Mesenteric fat pad (tissue), 1 donor: ENCODE results near the gene RASA2. TPM values are rescaled to one million over a fixed set of nuclear protein-coding genes. Genes with fewer than 3 reads are reported as not detected.
"Not testable (repeated sequence)": the region's sequence is repeated elsewhere in the genome, so short reads cannot be mapped to it uniquely, and the experiment has no call there.

Source experiments
- DNase-seq: peaks from one replicate; pipeline ENCODE4 v3.0.0-alpha.2; 2020; ENCODE audit warnings: low spot score
- total RNA-seq: library from RNA; stranded (reverse); fragmentation: NEBNext Ultra II Directional; extraction: Animal tissue kit (Norgen Biotek cat#: 25700); gene quantifications from one replicate; pipeline ENCODE4 v1.2.1, GENCODE V29; 2021
- donor health status: DM: yes; HTN: yes; CAD: no.

The RASA2 gene
- total RNA-seq, 1 donor from 2014 or later, result 24.4 TPM

DNA sequence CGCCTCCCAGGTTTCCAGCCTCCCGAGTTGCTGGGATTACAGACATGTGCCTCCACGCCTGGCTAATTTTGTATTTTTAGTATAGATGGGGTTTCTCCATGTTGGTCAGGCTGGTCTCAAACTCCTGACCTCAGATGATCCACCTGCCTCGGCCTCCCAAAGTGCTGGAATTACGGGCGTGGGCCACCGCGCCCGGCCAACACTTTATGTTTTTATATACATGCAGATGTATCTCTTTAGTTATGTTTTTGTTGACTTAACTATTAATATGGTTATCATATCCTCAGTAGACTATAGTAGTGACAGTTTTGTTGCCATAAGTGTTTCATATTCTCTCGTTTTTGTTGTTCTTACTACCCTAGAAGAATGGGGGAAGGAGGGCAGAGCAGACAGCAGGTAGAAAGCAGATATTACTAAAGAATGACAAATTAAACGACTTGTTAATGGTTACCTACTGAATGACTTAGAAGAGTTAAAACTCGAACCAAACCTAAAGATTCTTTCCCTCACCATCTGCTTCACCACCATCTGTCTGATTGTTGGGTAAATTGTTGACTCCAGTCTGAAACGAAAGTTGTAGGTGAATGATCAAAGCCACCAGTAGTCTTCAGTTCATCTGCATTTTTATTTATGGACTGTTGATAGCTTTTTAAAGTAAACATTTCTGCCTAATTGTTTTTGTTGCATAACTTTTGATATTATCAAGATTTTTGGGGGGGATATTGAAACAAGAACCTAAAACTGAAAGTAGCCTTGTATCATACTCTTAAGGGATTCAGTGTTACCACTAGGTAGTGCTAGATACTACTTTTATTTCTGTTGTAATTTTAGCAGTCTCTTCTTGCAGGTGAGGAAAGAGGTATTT, 89.3 kb downstream of the RASA2 start:
- no peak for DNase-seq

DNA sequence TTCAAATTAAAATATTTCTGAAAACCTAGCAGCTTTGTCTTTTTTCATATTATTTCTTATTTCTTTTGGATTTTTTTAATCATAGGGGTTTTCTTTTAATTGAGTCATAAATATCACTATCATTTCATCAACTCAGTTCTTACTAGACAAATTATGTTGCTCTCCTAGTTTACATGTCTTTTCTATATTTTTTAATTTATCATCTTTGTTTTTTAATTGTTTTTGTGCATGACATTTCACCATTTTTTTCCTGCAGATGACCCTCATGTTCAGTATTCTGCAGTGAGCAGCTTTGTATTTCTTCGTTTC, 89.9 kb downstream of the RASA2 start:
- no peak for DNase-seq

DNA sequence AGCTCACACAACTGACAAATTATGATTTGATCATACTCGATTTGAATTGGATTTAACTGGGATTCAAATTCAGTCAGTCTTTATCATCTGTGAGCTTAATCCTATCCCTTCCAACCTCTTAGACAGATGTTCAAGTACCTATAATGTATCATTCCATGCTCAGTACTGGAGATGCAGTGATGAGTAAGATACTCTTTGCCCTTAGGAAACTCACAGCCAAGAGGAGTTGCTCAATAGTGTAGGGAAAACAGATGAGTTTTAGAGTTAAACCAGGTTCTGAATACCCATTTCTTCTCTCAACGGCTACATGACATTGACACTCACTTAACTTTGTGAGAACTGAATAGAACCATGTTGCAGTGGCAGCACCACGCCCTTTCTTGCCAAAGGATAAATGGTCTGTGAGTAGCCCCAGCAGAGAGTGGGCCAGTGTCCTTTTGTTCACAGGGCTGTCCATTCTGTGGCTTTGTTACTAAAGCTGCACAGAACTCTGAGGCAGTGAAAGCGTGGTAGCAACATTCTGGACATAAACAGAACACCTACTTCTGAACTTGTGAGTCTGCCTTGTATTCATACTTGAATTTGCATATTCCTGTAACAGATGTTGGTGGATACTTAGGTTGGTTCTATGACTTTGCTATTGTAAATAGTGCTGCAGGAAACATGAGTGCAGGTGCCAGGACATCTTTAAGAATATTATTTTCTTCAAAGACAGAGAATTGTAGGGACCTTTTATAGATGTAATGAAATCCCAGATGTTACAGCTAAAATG, 91.6 kb downstream of the RASA2 start:
- DNase-seq, result no peak

DNA sequence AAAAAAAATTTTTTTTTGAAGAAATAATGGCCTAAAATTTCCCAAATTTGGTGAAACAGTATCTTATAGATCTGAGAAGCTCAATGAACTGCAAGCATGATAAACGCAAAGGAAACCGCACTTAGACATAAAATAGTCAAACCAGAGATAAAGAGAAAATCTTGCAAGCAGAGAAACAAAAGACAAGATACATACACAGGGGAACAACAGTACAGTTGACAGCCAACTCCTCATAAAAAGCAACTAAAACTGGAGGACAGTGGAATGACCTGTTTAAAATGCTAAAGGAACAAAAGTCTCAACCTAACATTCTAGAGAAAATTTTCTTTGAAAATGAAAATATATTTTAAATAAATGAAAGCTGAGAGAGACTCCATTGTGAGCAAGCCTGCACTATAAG, 107.5 kb downstream of the RASA2 start:
- no peak for DNase-seq

DNA sequence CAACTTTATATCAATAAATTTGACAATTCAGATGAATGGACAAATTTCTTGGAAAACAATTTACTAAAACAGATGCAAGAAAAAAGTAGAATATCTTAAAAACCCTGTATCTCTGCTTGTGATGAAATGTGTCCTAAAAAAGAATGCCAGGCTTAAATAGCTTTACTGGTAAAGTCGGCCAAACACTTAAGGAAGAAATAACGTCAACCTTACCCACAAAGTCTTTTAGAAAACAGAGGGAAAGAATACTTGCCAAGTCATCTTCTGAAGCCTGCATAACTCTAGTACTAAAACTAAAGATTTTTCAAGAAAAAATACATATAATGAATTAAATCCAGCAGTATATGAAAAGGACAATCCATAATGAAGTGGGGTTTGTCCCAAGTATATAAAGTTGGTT, 111.1 kb downstream of the RASA2 start:
- no peak for DNase-seq

DNA sequence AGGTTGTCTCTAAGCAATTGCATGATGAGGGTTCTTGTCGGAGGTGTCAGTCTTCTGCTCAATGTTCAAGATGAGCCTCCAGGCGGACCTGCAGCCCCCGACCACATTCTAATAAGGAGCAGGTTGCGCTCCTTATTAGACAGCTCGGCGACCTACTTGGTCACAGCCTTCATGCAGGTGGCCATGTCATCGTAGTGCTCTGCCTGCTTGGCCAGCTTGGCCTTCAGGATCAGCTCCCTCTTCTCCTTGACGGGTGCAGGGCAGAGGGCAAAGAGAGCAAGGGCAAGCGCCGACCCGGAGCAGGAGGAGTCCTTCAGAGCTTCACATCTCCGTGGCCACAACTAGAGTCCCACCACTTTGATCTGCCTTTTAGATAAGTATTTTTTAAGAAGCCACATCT, 113.5 kb downstream of the RASA2 start:
- DNase-seq, result no peak

DNA sequence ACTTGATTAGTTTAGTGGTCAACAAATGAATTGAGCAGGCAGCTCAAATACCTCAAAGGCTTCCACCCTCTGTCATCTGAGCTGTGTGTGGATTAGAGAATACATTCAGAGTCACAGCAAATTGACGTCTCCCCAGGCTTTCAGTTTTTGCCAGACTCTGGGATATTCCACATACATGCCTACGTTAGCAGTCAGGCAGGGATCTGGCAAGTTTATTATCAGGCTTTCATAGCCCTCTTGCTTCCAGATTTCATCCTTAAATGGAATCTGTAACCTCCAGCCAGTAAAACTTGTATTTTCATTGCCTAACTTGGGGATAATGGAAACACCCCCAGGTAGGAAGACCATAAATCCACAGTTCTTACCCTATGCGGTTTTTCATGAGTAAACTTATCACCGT, 115.9 kb downstream of the RASA2 start:
- no peak for DNase-seq

DNA sequence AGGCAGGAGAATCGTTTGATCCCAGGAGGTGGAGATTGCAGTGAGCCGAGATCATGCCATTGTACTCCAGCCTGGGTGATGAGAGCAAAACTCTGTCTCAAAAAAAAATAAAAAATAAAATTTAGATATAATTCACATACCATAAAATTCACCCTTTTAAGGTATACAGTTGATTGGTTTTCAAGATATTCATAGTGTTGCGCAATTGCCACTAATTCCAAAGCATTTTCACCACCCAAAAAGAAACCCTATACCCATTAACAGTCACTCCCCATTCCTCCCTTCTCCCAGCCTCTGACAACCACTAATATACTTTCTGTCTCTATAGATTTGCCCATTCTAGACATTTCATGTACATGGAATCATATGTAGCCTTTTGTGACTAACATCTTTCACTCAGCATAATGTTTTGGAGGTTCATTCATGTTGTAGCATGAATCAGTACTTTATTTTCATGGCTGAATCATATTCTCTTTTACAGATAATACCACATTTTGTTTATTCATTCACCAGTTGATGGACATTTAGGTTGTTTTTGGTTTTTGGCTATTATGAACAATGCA, 116.7 kb downstream of the RASA2 start:
- no peak for DNase-seq

DNA sequence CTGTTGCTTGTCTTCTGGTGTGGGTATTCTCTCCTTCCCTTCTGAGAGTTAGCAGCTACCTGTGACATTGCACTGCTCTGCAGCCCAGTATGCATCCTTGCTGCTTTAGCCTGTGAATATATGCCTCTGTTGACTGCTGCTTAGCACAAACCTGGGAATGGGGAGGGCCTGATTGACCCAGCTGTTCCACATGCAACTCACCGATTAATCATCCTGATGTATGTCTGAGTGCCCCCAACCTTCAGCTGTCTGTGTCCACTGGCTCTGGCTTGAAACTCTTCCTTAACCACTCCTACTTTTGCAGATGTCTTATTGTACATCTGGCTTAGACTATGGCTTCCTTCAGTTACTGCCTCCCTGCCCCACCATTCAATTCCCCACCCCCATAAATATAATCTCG, 119.1 kb downstream of the RASA2 start:
- DNase-seq, result no peak

DNA sequence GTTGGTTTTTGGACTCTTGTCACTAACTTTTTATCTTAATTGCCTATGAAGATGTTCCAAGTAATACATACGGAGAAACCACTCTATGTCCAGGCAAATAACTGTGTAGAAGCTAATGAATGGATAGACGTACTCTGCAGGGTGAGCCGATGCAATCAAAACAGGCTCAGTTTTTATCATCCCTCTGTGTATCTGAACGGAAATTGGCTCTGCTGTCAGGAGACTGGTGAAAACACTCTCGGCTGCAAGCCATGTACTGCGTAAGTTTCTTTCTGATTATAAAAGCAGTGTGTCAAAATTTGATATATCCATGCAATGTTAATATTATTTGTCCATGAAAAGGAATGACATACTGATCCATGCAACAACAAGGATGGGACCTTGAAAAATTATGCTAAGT, 121.6 kb downstream of the RASA2 start:
- no peak for DNase-seq

DNA sequence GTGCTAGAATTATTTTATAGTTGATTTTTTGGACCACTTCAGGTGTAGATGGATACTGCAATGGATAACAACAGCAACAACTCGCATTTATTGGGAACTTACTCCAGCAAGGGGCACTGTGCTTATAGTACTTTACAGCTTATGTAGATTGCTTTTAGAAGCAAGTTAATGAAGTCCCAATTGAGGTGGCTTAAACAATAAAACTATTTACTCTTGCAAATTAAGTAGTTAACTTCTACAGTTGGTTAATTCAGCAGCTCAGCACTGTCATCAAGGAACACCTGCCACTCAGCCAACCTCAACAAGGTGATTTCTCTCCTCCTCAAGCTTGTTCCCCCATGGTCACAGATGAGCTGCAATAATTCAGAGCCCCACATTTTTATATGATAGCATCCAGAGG, 124.1 kb downstream of the RASA2 start:
- no peak for DNase-seq

DNA sequence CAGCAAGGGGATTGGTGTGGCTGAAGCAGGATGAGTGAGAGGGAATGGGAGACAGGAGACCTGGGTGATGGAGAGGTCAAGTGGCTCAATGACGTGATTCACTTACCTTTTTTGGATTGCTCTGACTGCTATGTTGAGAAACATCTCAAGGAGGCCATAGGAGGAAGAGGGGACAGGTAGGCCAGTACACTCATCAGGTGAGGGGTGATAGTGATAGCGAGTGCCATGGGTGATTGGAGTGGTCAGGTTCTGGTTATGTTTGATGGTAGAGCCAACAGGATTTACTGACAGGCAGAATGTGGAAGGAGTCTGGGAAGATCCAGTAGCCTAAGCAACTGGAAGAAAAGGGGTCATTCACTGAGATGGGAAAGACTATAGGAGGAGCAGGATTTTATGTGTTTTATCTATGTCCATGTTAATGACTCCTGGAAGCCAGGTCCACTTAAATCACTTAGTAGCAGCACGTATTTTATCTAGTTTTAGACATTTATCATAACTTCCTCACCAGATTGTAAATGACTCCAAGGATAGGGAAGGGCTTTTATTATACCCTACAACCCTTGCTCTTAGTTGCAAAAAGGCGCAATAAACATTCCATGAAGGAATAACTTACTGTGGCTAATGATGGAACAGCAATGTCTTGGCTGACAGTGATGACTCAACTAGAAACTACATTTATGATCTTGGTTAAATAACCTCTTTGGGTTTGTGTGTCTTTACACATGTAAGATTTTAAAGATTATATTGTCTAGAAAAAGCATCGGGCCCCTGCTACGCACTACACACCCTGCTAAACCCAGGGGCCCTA, 131.5 kb downstream of the RASA2 start:
- DNase-seq, result no peak

DNA sequence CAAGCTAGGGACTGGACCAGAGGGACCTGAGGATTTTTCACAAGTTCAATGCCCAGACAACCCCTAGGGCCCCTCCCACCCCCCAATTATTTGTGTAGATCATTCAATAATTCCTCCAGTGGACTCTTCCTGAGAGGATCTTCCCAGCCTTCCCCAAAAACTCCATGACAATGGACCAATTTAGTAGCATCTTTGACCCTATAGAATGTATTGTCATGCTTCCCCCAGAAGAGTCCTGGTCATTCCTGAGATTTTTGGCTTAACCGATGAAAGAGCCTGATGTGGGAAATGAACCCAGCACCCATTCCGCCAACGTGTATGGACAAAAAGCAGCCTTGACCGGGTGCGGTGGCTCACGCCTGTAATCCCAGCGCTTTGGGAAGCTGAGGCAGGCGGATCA, 132.1 kb downstream of the RASA2 start:
- DNase-seq, result no peak

DNA sequence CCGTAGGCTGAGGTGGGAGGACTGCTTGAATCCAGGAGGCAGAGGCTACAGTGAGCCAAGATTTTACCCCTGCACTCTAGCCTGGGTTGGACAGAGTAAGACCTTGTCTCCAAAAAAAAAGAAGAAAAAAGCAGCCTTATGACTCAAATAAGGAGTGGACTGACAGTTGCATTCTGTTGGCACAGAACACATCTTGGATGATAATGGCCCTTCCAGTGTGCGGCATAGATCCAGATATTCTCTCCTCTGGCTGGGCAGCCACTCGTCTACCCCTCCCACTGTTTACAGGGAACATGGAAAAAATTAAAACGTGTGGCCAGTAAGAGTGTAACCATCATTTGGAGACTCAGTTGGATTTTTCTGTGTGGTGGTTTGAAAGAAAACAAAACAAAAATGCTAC, 132.6 kb downstream of the RASA2 start:
- no peak for DNase-seq

DNA sequence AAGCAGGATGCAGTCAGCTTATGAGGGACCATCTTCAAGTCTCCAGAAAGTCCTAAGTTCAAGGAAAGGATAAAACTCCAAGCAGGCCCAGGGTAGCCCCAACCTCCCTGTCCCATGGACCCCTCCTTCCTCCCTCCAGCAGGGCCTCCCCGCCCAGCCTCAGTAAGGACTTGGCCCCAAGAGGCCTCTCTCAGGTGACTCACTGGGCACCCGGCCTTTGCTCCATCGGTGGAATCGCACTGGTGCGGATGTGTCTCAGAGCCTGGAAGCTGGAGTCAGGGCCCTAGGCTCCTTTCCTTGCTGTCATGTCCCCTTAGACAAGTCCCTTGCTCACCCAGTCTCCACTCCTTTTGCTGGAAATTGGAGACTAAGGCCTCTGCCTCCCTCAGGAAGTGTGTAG, 136.9 kb downstream of the RASA2 start:
- DNase-seq, result no peak

DNA sequence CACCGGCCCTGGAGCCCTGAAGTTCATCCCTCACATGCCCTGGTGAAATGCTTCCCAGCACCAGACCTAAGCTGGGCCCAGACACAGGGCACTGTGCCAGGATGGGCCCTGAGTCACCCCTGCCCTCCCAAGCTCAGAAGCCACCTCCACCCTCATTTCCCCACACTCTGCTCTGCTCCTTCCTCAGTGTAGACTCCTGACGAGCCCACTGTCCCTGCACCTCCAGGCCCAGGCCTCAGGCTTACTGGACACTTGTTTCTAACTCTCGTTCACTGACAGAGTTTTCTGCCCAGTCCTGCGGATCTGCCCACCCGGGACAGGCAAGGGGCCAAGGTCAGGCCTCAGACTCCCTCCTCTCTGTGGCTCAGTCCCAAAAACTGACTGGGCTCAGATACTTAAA, 138.7 kb downstream of the RASA2 start:
- DNase-seq, result no peak

DNA sequence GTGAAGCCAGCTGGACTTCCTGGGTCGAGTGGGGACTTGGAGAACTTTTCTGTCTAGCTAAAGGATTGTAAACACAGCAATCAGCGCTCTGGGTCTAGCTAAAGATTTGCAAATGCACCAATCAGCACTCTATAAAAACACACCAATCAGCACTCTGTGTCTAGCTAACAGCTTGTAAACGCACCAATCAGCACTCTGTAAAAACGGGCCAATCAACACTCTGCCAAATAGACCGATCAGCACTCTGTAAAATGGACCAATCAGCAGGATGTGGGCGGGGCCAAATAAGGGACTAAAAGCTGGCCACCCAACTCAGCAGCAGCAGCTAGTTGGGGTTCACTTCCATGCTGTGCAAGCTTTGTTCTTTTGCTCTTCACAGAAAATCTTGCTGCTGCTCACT, 141.5 kb downstream of the RASA2 start:
- not testable (repeated sequence) for DNase-seq

DNA sequence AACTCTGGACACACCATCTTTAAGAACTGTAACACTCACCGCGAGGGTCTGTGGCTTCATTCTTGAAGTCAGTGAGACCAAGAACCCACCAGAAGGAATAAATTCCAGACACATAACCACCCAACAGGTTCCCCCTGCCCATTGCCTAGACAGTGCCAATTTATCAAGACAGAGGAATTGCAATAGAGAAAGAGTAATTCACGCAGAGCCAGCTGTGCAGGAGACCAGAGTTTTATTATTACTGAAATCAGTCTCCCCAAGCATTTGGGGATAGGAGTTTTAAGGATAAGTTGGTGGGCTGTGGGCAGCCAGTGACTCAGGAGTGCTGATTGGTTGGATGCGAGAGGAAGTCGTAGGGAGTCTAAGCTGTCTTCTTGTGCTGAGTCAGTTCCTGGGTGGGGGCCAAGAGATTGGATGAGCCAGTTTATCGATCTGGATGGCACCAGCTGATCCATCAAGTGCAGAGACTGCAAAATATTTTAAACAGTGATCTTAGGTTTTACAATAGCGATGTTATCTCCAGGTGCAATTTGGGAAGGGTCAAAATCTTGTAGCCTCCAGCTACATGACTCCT, 142.1 kb downstream of the RASA2 start:
- not testable (repeated sequence) for DNase-seq

DNA sequence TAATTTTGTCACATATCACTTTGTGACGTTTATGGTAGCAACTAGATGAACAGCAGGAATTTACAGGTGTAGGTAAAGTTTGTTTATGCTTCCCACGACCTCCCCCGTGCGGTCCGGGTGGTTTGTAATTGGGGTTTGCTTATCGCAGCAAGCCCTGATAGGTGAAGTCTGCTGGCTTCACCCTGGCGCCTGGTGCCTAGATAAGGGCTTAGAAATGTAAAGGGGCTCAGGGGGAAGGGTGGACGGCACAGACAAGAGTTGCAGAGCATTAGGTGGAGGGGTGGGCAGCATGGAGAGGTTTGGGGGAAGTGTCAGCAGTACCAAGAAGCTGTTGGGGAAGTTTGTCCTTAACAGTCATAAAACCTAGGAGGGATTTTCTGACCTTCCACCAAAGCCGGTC, 143.1 kb downstream of the RASA2 start:
- DNase-seq, result no peak

DNA sequence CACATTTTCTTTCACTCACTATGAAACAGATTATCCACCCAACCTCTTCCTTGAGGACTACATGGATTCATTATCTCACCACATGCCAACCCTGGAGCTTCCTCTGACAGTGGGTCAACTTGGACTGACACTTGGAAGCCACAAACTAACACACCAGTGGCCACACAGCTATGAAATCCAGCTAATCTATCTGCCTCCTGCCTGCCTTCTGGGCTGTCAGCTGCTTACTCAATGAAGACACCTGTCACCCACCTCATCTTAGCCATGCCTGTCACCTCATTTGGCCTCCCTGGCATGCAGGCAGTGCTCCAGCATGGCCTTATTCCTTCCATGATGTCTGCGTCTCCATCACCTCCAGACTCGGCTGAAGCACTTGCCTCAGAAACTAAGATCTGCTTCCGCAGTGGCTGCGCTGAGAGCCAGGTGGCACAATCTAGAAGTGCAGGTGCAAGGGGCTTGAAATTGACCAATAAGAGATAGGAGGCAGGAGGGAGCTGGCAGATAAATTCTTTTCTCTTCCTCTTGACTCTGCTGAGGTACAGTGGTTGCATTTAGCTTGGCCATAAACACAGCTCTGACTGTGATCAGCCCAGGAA, 146.1 kb downstream of the RASA2 start:
- DNase-seq, result no peak

DNA sequence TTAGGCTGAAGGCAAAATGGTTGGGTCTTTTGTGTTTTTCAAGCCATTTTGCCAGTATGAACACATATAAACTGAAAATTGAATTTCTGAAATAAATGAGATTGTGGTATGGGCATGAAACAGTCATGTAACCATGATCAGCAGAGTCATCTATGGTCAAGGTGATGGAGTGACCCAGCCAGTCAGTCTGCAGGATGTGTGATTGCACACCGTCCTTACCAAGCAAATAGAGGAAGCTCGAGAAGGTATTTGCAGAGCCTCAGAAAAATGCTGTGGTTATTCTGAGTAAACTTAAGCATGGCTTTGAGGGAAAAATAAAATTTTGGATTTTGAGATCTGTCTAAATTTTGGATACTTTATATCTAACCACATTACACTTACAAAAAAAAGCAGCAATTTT, 155.4 kb downstream of the RASA2 start:
- DNase-seq, result no peak
